Endothelial cell of umbilical vein (primary cell): ENCODE data around the gene ATAD3A.

Experiments
- EZH2 ChIP-seq: IDR thresholded peaks from 2 replicates; pipeline ENCODE4 v1.6.1; 2012; ENCODE audit warnings: borderline replicate concordance, low read depth, mild to moderate bottlenecking, moderate library complexity, low read length, inconsistent platforms; ENCODE audit not compliant: severe bottlenecking
- MYC ChIP-seq: IDR thresholded peaks from one replicate; pipeline ENCODE4 v1.6.1; 2011; ENCODE audit warnings: mild to moderate bottlenecking, low read depth, low read length
- POLR2A ChIP-seq: IDR thresholded peaks from 2 replicates; pipeline ENCODE4 v1.6.1; 2012; ENCODE audit warnings: low read depth, mild to moderate bottlenecking, control low read depth, low read length
- POLR2AphosphoS5 ChIP-seq: IDR thresholded peaks from 2 replicates; pipeline ENCODE4 v1.6.1; 2012; ENCODE audit warnings: low read depth, mild to moderate bottlenecking, control low read depth, low read length, moderate library complexity; ENCODE audit not compliant: insufficient read depth
- TF ChIP-seq, protein P1 (sequence below), 2 donors: IDR thresholded peaks; 1 replicate in 1 of 2; 2 replicates in 1 of 2; pipeline ENCODE4 v1.5.1; 2011; ENCODE audit warnings: low read length in 2 of 2, mild to moderate bottlenecking in 2 of 2, moderate library complexity in 2 of 2, control low read depth in 1 of 2, inconsistent platforms in 1 of 2, low read depth in 1 of 2; ENCODE audit not compliant: insufficient read depth in 1 of 2; ENCODE audit errors: extremely low read depth in 1 of 2

GRCh38 chr1:1517973-1518620 is 6.1 kb downstream of the ATAD3A start:
- TF ChIP-seq, protein P1, sequence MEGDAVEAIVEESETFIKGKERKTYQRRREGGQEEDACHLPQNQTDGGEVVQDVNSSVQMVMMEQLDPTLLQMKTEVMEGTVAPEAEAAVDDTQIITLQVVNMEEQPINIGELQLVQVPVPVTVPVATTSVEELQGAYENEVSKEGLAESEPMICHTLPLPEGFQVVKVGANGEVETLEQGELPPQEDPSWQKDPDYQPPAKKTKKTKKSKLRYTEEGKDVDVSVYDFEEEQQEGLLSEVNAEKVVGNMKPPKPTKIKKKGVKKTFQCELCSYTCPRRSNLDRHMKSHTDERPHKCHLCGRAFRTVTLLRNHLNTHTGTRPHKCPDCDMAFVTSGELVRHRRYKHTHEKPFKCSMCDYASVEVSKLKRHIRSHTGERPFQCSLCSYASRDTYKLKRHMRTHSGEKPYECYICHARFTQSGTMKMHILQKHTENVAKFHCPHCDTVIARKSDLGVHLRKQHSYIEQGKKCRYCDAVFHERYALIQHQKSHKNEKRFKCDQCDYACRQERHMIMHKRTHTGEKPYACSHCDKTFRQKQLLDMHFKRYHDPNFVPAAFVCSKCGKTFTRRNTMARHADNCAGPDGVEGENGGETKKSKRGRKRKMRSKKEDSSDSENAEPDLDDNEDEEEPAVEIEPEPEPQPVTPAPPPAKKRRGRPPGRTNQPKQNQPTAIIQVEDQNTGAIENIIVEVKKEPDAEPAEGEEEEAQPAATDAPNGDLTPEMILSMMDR (IDR thresholded peaks at IDR 0.05; ENCODE audit: extremely low read depth in 1 of 2, insufficient read depth in 1 of 2, low read depth in 1 of 2, low read length in 2 of 2), result no peak
- TF ChIP-seq POLR2A (no peak), POLR2AphosphoS5 (no peak), MYC (no peak), EZH2 (no peak)
